Immature natural killer cell (primary cell): Measurements from ENCODE around the gene POLR2F. TPM values are rescaled to one million over a fixed set of nuclear protein-coding genes. Genes with fewer than 3 reads are reported as not detected.
"Not testable (repeated sequence)": the region's sequence is repeated elsewhere in the genome, so short reads cannot be mapped to it uniquely, and the experiment has no call there.

Experiments used
- DNase-seq, 3 donors: peaks; one replicate each; pipeline ENCODE4 v3.0.0; 2022; ENCODE audit warnings: mixed read lengths in 1 of 3
- H3K27ac Mint-ChIP-seq, 6 donors: one replicate each; pipeline ENCODE4 v1.8.0; 2020; ENCODE audit warnings: mixed read lengths in 6 of 6, mild to moderate bottlenecking in 5 of 6, inconsistent platforms in 4 of 6, moderate library complexity in 3 of 6
- H3K27me3 Mint-ChIP-seq, 3 donors: one replicate each; pipeline ENCODE4 v1.8.0; 2020 to 2021; ENCODE audit warnings: low read depth in 3 of 3, mild to moderate bottlenecking in 3 of 3, mixed read lengths in 3 of 3, moderate library complexity in 3 of 3, inconsistent platforms in 1 of 3
- H3K36me3 Mint-ChIP-seq, 3 donors: one replicate each; pipeline ENCODE4 v1.8.0; 2020; ENCODE audit warnings: mixed read lengths in 3 of 3, inconsistent platforms in 2 of 3, mild to moderate bottlenecking in 2 of 3
- H3K4me1 Mint-ChIP-seq, 2 donors: one replicate each; pipeline ENCODE4 v1.8.0; 2020; ENCODE audit warnings: inconsistent platforms in 2 of 2, mild to moderate bottlenecking in 2 of 2, mixed read lengths in 2 of 2, moderate library complexity in 1 of 2
- H3K4me3 Mint-ChIP-seq, 5 donors: one replicate each; pipeline ENCODE4 v1.8.0; 2020; ENCODE audit warnings: mild to moderate bottlenecking in 5 of 5, mixed read lengths in 5 of 5, inconsistent platforms in 3 of 5, moderate library complexity in 3 of 5
- H3K9me3 Mint-ChIP-seq, 6 donors: one replicate each; pipeline ENCODE4 v1.8.0; 2020; ENCODE audit warnings: mild to moderate bottlenecking in 6 of 6, mixed read lengths in 6 of 6, inconsistent platforms in 4 of 6, moderate library complexity in 3 of 6
- polyA plus RNA-seq, 3 donors: library from polyadenylated mRNA; unstranded; fragments of 300-500 nt; fragmentation: Illumina TruSeq; gene quantifications; one replicate each; pipeline ENCODE4 v1.2.3, GENCODE V29; 2021

POLR2F gene
- polyA plus RNA-seq, 3 donors from 2014 or later = 181 to 275 (median 203) TPM

GRCh38 chr22:37951305-37951704, 2.2 kb upstream of the POLR2F start:
- Mint-ChIP-seq H3K4me3 (peak overlapping the region in 1 of 5 donors; percentile 13), H3K36me3 (no peaks in the 10 kb centered on the region), H3K9me3 (no peaks in the 10 kb centered on the region), H3K4me1 (peaks cover 27 to 28% of the 10 kb centered on the region in 2 donors), H3K27ac (no peak overlapping the region), H3K27me3 (peaks cover 12 to 21% (median 13%) of the 10 kb centered on the region in 3 donors)
- no peak for DNase-seq

GRCh38 chr22:37952629-37953028, 870 bp upstream of the POLR2F start:
- not testable (repeated sequence) for DNase-seq, H3K9me3 Mint-ChIP-seq
- H3K27me3 Mint-ChIP-seq = peaks cover 12 to 19% (median 16%) of the 10 kb centered on the region in 3 donors
- peak overlapping the region; percentile 99 to 100 (median 100) for H3K4me3 Mint-ChIP-seq
- H3K27ac Mint-ChIP-seq = peak overlapping the region in 2 of 6 donors; percentile 25 to 95
- peaks cover 9 to 11% (median 11%) of the 10 kb centered on the region in 3 donors for H3K36me3 Mint-ChIP-seq
- peaks cover 31 to 39% of the 10 kb centered on the region in 2 donors for H3K4me1 Mint-ChIP-seq

- no peak for DNase-seq
- H3K4me3 Mint-ChIP-seq = peak overlapping the region; percentile 99 to 100 (median 100)
- peaks cover 34 to 43% of the 10 kb centered on the region in 2 donors for H3K4me1 Mint-ChIP-seq
- H3K27me3 Mint-ChIP-seq = peaks cover 12 to 19% (median 16%) of the 10 kb centered on the region in 3 donors
- peaks cover 9 to 14% (median 14%) of the 10 kb centered on the region in 3 donors for H3K36me3 Mint-ChIP-seq
- H3K27ac Mint-ChIP-seq = peak overlapping the region; percentile 90 to 99 (median 96)
- H3K9me3 Mint-ChIP-seq = no peaks in the 10 kb centered on the region
Observed at GRCh38 chr22:37953062-37953436, 450 bp upstream of the POLR2F start.

- H3K36me3 Mint-ChIP-seq = peaks cover 23 to 28% (median 26%) of the 10 kb centered on the region in 3 donors
- DNase-seq = no peak
- H3K4me3 Mint-ChIP-seq = peak overlapping the region; percentile 99 to 100 (median 100)
- peaks cover 34 to 56% of the 10 kb centered on the region in 2 donors for H3K4me1 Mint-ChIP-seq
- no peaks in the 10 kb centered on the region for H3K9me3 Mint-ChIP-seq
- peaks cover 12 to 19% (median 17%) of the 10 kb centered on the region in 3 donors for H3K27me3 Mint-ChIP-seq
- peak overlapping the region in 4 of 6 donors; percentile 2 to 62 (median 38) for H3K27ac Mint-ChIP-seq
Observed at GRCh38 chr22:37954686-37955085, 1.2 kb downstream of the POLR2F start.

- peaks cover 12 to 19% (median 17%) of the 10 kb centered on the region in 3 donors for H3K27me3 Mint-ChIP-seq
- H3K4me1 Mint-ChIP-seq = peaks cover 34 to 56% of the 10 kb centered on the region in 2 donors
- H3K9me3 Mint-ChIP-seq, H3K4me3 Mint-ChIP-seq, H3K27ac Mint-ChIP-seq, DNase-seq: not testable (repeated sequence)
- H3K36me3 Mint-ChIP-seq = peaks cover 23 to 31% (median 26%) of the 10 kb centered on the region in 3 donors
Observed at GRCh38 chr22:37955825-37956397, 2.4 kb downstream of the POLR2F start.

GRCh38 chr22:37957232-37957631, 3.7 kb downstream of the POLR2F start:
- no peak overlapping the region for H3K4me3 Mint-ChIP-seq
- H3K27me3 Mint-ChIP-seq = peaks cover 9 to 17% (median 15%) of the 10 kb centered on the region in 3 donors
- H3K36me3 Mint-ChIP-seq = peaks cover 32 to 41% (median 35%) of the 10 kb centered on the region in 3 donors
- H3K9me3 Mint-ChIP-seq = no peaks in the 10 kb centered on the region
- H3K4me1 Mint-ChIP-seq = peaks cover 34 to 56% of the 10 kb centered on the region in 2 donors
- H3K27ac Mint-ChIP-seq = peak overlapping the region in 1 of 6 donors; percentile 36
- DNase-seq = no peak

GRCh38 chr22:37959231-37959825, 5.8 kb downstream of the POLR2F start:
- peaks cover 0 to 11% (median 0%) of the 10 kb centered on the region in 3 donors for H3K27me3 Mint-ChIP-seq
- H3K9me3 Mint-ChIP-seq = no peaks in the 10 kb centered on the region
- peaks cover 33 to 43% (median 35%) of the 10 kb centered on the region in 3 donors for H3K36me3 Mint-ChIP-seq
- no peak for DNase-seq
- H3K4me1 Mint-ChIP-seq = peaks cover 16 to 44% of the 10 kb centered on the region in 2 donors
- no peak overlapping the region for H3K4me3 Mint-ChIP-seq
- H3K27ac Mint-ChIP-seq = peak overlapping the region in 1 of 6 donors; percentile 53

GRCh38 chr22:37961062-37961461, 7.6 kb downstream of the POLR2F start:
- Mint-ChIP-seq H3K36me3 (peaks cover 33 to 46% (median 38%) of the 10 kb centered on the region in 3 donors), H3K9me3 (no peaks in the 10 kb centered on the region), H3K4me3 (no peak overlapping the region), H3K4me1 (peaks cover 11 to 45% of the 10 kb centered on the region in 2 donors), H3K27me3 (peaks cover 0 to 4% (median 0%) of the 10 kb centered on the region in 3 donors), H3K27ac (peak overlapping the region in 1 of 6 donors; percentile 55)
- DNase-seq = no peak

- no peak overlapping the region for H3K4me3 Mint-ChIP-seq
Observed at GRCh38 chr22:37965940-37966664, 12.6 kb downstream of the POLR2F start.

GRCh38 chr22:37967147-37967546, 13.6 kb downstream of the POLR2F start:
- no peaks in the 10 kb centered on the region for H3K27me3 Mint-ChIP-seq
- no peaks in the 10 kb centered on the region for H3K9me3 Mint-ChIP-seq
- no peak for DNase-seq
- H3K4me3 Mint-ChIP-seq = no peak overlapping the region
- peaks cover 6 to 15% of the 10 kb centered on the region in 2 donors for H3K4me1 Mint-ChIP-seq
- no peak overlapping the region for H3K27ac Mint-ChIP-seq
- peaks cover 17 to 30% (median 19%) of the 10 kb centered on the region in 3 donors for H3K36me3 Mint-ChIP-seq

More at GRCh38 chr22:37965940-37966664, 12.6 kb downstream of the POLR2F start:
- H3K36me3 Mint-ChIP-seq = peaks cover 24 to 36% (median 27%) of the 10 kb centered on the region in 3 donors
- H3K27me3 Mint-ChIP-seq = no peaks in the 10 kb centered on the region
- no peak overlapping the region for H3K27ac Mint-ChIP-seq
- no peaks in the 10 kb centered on the region for H3K9me3 Mint-ChIP-seq
- DNase-seq = no peak
- peaks cover 6 to 15% of the 10 kb centered on the region in 2 donors for H3K4me1 Mint-ChIP-seq

GRCh38 chr22:37967637-37968451, 14.3 kb downstream of the POLR2F start:
- H3K27ac Mint-ChIP-seq = no peak overlapping the region
- no peak overlapping the region for H3K4me3 Mint-ChIP-seq
- H3K27me3 Mint-ChIP-seq = no peaks in the 10 kb centered on the region

GRCh38 chr22:37968452-37969251, 15.2 kb downstream of the POLR2F start:
- Mint-ChIP-seq H3K9me3 (no peaks in the 10 kb centered on the region), H3K4me1 (peaks cover 6 to 15% of the 10 kb centered on the region in 2 donors), H3K4me3 (no peak overlapping the region), H3K27me3 (no peaks in the 10 kb centered on the region), H3K36me3 (peaks cover 14 to 29% (median 18%) of the 10 kb centered on the region in 3 donors), H3K27ac (no peak overlapping the region)
- no peak for DNase-seq

More at GRCh38 chr22:37967637-37968451, 14.3 kb downstream of the POLR2F start:
- Mint-ChIP-seq H3K36me3 (peaks cover 14 to 29% (median 18%) of the 10 kb centered on the region in 3 donors), H3K9me3 (no peaks in the 10 kb centered on the region), H3K4me1 (peaks cover 6 to 15% of the 10 kb centered on the region in 2 donors)
- DNase-seq = no peak
